Mucosa of descending colon (tissue), 3 donors: Measurements from ENCODE around the gene MAP3K21. TPM values are rescaled to one million over a fixed set of nuclear protein-coding genes. Genes with fewer than 3 reads are reported as not detected.

Experiments used
- ATAC-seq: fragments of 200-7000 bp; cut with Tn5 transposase; one replicate; pipeline ENCODE4 v1.9.1; 2020; ENCODE audit warnings: mild to moderate bottlenecking, moderate library complexity
- DNase-seq, 3 donors: peaks; one replicate each; pipeline ENCODE4 v3.0.0-alpha.2; 2020
- H3K36me3 ChIP-seq: fragments of 200-600 bp; one replicate; pipeline ENCODE4 v1.8.0; 2021; ENCODE audit warnings: low read depth, mild to moderate bottlenecking
- H3K4me1 ChIP-seq: fragments of 200-600 bp; one replicate; pipeline ENCODE4 v1.8.0; 2021; ENCODE audit warnings: low read depth, mild to moderate bottlenecking
- H3K4me3 ChIP-seq: fragments of 200-600 bp; one replicate; pipeline ENCODE4 v1.8.0; 2021; ENCODE audit warnings: mild to moderate bottlenecking
- H3K9me3 ChIP-seq: fragments of 200-600 bp; one replicate; pipeline ENCODE4 v1.8.0; 2021; ENCODE audit warnings: mild to moderate bottlenecking
- CTCF ChIP-seq: fragments of 200-600 bp; IDR thresholded peaks from one replicate; pipeline ENCODE4 v1.8.0; 2022; ENCODE audit warnings: antibody characterized with exemption, mild to moderate bottlenecking
- intact Hi-C, 2 donors: fragments of 100-400 bp; cut with DNase I in 1 of 2; cut with micrococcal nuclease in 1 of 2; formaldehyde crosslinking; loops; one replicate each; pipeline versions ENCODE4 v1.11.0 to v1.11.1; 2022; cut with DNase I, micrococcal nuclease
- total RNA-seq, 3 donors: library from RNA; stranded (reverse); fragmentation: NEBNext Ultra II Directional in 2 of 3; extraction: Animal tissue kit (Norgen Biotek cat#: 25700) in 2 of 3; gene quantifications; one replicate each; pipeline versions ENCODE4 v1.2.1 to v1.2.4, GENCODE V29; 2021 to 2023
- donor health status: DM: no; HTN: no; CAD: no; lungs with moderate emphysema.
- donor health status: DM: no; HTN: no; CAD: no.
- donor health status: DM: no; HTN: yes; CAD: no.

Gene MAP3K21
- total RNA-seq, 3 donors from 2014 or later: 8.3 to 21.1 (median 12.6) TPM

GRCh38 chr1:233412812-233413211 lies 85.3 kb downstream of the MAP3K21 start:
- H3K36me3 ChIP-seq: no peaks in the 10 kb centered on the region
- H3K9me3 ChIP-seq: no peaks in the 10 kb centered on the region
- no peaks in the 10 kb centered on the region for H3K4me1 ChIP-seq
- no peak for TF ChIP-seq CTCF
- intact Hi-C loops: no loop called here
- no peak for DNase-seq
- no peak overlapping the region for H3K4me3 ChIP-seq
- no peak for ATAC-seq

- H3K9me3 ChIP-seq: no peaks in the 10 kb centered on the region
- H3K4me3 ChIP-seq: no peak overlapping the region
- no peaks in the 10 kb centered on the region for H3K4me1 ChIP-seq
- no peaks in the 10 kb centered on the region for H3K36me3 ChIP-seq
- TF ChIP-seq CTCF: no peak
- intact Hi-C loops: no loop called here
- ATAC-seq: no peak
- DNase-seq: no peak
Measured at GRCh38 chr1:233421293-233421692, 93.8 kb downstream of the MAP3K21 start.

GRCh38 chr1:233424779-233425178 lies 97.3 kb downstream of the MAP3K21 start:
- no peak for TF ChIP-seq CTCF
- Histone ChIP-seq H3K4me3 (no peak overlapping the region), H3K9me3 (no peaks in the 10 kb centered on the region), H3K36me3 (no peaks in the 10 kb centered on the region), H3K4me1 (no peaks in the 10 kb centered on the region)
- ATAC-seq: no peak
- DNase-seq: no peak
- intact Hi-C loops: no loop called here

- ATAC-seq: no peak
- Histone ChIP-seq H3K4me1 (no peaks in the 10 kb centered on the region), H3K4me3 (no peak overlapping the region), H3K9me3 (no peaks in the 10 kb centered on the region), H3K36me3 (no peaks in the 10 kb centered on the region)
- no peak for TF ChIP-seq CTCF
- no peak for DNase-seq
- intact Hi-C loops: no loop called here
Measured at GRCh38 chr1:233427907-233428306, 100.4 kb downstream of the MAP3K21 start.

GRCh38 chr1:233431753-233432403 lies 104.4 kb downstream of the MAP3K21 start:
- intact Hi-C loops: no loop called here
- ATAC-seq (no peak), DNase-seq (no peak)
- Histone ChIP-seq H3K9me3 (no peaks in the 10 kb centered on the region), H3K4me1 (no peaks in the 10 kb centered on the region), H3K36me3 (no peaks in the 10 kb centered on the region), H3K4me3 (no peak overlapping the region)
- TF ChIP-seq CTCF: no peak

GRCh38 chr1:233432916-233433315 lies 105.4 kb downstream of the MAP3K21 start:
- no peaks in the 10 kb centered on the region for H3K36me3 ChIP-seq
- ATAC-seq: no peak
- H3K4me3 ChIP-seq: no peak overlapping the region
- TF ChIP-seq CTCF: no peak
- H3K9me3 ChIP-seq: no peaks in the 10 kb centered on the region
- H3K4me1 ChIP-seq: no peaks in the 10 kb centered on the region
- DNase-seq: no peak
- intact Hi-C loops: no loop called here
